ENCODE data around the gene BICD2. TPM values are rescaled to one million over a fixed set of nuclear protein-coding genes. Genes with fewer than 3 reads are reported as not detected.

The BICD2 gene
- total RNA-seq, 4 donors from 2014 or later: 42.3 to 75.3 (median 51.8) TPM

DNA sequence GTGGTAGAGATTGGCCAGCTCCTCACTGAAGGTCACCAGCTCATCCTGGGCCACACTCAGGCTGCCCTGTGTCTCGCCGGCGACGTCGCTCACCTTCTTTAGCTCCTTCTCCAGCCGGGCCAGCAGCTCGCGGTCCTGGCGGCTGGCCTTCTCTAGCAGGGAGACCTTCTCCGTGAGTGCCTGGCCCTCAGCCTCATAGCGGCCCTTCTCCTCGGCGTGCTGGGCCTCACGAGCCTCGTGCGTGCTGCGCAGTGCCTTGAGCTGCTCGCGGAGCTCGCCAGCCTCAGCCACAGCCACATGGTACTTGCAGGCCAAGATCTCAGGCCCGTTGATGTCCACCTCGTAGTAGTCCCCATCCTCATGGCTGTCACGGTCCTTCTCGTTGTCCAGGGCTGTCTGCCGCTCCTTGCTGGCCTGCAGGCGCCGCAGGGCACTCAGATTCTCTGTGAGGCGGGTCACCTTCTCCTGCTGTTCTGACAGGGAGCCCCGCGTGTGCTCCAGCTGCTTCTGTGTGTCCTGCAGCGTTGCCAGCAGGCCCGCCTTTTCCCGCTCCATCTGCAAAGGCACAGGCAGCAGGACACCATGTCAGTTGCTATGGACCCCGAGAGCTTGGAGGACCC is 45.5 kb downstream of the BICD2 start:
- Histone ChIP-seq H3K4me3 (no peak overlapping the region), H3K27me3 (no peaks in the 10 kb centered on the region), H3K27ac (no peak overlapping the region), H3K9me3 (no peaks in the 10 kb centered on the region), H3K36me3 (peaks cover 0 to 93% of the 10 kb centered on the region in 2 donors), H3K4me1 (peaks cover 0 to 25% (median 0%) of the 10 kb centered on the region in 3 donors)
- TF ChIP-seq, protein P1, sequence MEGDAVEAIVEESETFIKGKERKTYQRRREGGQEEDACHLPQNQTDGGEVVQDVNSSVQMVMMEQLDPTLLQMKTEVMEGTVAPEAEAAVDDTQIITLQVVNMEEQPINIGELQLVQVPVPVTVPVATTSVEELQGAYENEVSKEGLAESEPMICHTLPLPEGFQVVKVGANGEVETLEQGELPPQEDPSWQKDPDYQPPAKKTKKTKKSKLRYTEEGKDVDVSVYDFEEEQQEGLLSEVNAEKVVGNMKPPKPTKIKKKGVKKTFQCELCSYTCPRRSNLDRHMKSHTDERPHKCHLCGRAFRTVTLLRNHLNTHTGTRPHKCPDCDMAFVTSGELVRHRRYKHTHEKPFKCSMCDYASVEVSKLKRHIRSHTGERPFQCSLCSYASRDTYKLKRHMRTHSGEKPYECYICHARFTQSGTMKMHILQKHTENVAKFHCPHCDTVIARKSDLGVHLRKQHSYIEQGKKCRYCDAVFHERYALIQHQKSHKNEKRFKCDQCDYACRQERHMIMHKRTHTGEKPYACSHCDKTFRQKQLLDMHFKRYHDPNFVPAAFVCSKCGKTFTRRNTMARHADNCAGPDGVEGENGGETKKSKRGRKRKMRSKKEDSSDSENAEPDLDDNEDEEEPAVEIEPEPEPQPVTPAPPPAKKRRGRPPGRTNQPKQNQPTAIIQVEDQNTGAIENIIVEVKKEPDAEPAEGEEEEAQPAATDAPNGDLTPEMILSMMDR (IDR thresholded peaks at IDR 0.05): no peak
- no peak for TF ChIP-seq EP300 (IDR thresholded peaks at IDR 0.05)
- TF ChIP-seq POLR2A (IDR thresholded peaks at IDR 0.05): no peak
- no peak for TF ChIP-seq POLR2AphosphoS5 (IDR thresholded peaks at IDR 0.05)
- no peak for ATAC-seq
- 100% methylated on average over 6 of the region's 34 CpGs; no CpG with 5 or more reads in 1 of the 2 donors for WGBS, 2 donors (ENCODE audit: low coverage in 1 of 2)

DNA sequence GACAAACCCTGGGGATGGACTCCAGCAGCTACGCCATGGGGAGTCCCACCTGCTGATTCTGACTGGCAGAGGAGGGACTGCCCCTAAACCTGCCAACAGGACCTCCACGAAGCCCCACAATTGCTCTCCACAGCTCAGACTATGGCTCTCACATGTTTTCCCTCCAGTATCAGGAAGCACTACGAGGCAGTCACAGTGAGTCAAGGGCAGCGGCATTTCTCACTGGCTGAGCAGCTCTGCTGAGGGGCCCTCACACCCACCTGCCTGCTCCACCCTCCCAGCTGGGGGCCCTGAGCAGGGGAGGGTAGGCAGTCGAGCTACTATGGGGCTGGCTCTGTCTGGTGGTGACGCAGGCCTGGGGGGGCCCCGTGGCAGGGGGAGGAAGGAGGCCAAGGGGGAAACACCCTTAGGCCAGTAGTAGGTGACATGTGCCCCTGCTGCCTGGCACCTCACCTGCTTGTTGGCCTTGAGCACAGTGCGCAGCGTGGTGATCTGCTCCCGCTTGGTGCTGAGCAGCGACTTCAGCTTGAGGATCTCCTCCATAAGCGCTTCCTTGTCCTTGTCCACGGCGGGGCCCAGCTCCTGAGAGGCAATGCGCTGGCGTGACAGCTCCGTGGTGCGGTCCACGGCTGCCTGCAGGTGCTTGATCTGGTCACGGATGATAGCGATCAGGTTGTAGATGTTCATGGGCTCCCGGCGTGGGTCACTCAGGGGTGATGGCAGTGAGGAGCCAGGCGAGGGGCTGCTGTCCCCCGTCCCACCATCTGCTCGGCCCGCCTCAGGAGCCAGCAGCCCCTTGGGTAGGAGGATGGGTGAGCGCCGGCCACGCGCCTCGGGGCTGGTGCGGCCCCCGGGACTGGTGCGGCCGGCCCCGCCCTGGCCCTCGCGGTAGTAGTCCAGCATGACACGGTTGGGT is 46.3 kb downstream of the BICD2 start:
- H3K9me3 ChIP-seq: no peaks in the 10 kb centered on the region
- no peak for ATAC-seq
- no peaks in the 10 kb centered on the region for H3K27me3 ChIP-seq
- peaks cover 0 to 100% of the 10 kb centered on the region in 2 donors for H3K36me3 ChIP-seq
- no peak overlapping the region for H3K4me3 ChIP-seq
- no peak overlapping the region for H3K27ac ChIP-seq
- peaks cover 0 to 24% (median 0%) of the 10 kb centered on the region in 3 donors for H3K4me1 ChIP-seq
- TF ChIP-seq, protein P1 (IDR thresholded peaks at IDR 0.05): no peak
- TF ChIP-seq EP300 (IDR thresholded peaks at IDR 0.05): no peak
- TF ChIP-seq POLR2A (IDR thresholded peaks at IDR 0.05): no peak
- no peak for TF ChIP-seq POLR2AphosphoS5 (IDR thresholded peaks at IDR 0.05)
- WGBS, 2 donors (ENCODE audit: low coverage in 1 of 2): 90 to 93% methylated on average over 3 to 4 of the region's 40 CpGs

DNA sequence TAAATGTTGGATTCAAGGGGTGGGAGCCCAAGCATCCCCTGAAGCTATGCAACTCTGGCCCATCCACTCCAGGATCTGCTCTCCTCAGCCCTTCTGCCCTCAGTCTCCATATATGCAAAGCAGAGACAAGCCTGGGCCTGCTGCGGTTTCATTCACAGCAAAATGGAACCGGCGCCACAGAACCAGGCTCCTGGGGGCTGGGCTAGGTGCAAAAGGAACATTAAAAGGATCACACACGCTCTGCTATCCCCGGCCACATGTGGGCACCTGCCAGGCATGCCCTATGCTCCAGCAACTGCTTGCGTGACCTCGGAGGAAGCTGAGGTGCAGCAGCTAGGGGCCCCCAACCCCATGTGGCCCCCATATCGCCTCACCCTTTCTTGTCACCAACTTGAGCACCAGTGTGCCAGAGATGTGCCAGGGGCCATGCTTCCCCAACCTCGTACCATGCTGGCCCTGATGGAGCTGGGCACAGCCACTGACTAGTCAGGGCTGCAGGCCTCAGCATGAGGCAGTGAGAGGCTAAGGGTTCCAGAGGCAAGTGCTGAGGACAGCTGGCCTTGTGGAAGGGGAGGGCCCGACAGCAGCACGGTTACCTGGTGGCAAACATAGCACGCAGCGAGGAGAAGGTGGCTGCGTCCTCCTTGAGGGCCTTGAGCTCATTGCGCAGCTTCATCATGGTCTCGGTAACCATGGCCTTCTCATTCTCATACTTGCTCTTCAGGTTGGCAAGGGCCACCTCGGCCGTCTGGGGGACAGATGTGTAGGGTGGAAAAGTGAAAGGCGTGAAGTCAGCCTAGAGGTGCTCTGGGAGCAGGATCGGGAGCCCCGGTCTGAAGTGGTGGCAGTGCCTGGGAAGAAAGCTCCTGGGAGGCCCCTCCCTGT is 47.2 kb downstream of the BICD2 start:
- H3K4me1 ChIP-seq: peaks cover 0 to 18% (median 0%) of the 10 kb centered on the region in 3 donors
- H3K9me3 ChIP-seq: no peaks in the 10 kb centered on the region
- no CpG with 5 or more reads among the region's 21 CpGs for WGBS, 2 donors (ENCODE audit: low coverage in 1 of 2)
- no peaks in the 10 kb centered on the region for H3K27me3 ChIP-seq
- TF ChIP-seq, protein P1 (IDR thresholded peaks at IDR 0.05): no peak
- TF ChIP-seq POLR2AphosphoS5 (IDR thresholded peaks at IDR 0.05) (no peak), POLR2A (IDR thresholded peaks at IDR 0.05) (no peak), EP300 (IDR thresholded peaks at IDR 0.05) (no peak)
- H3K4me3 ChIP-seq: no peak overlapping the region
- no peak overlapping the region for H3K27ac ChIP-seq
- H3K36me3 ChIP-seq: peaks cover 0 to 100% of the 10 kb centered on the region in 2 donors
- no peak for ATAC-seq

DNA sequence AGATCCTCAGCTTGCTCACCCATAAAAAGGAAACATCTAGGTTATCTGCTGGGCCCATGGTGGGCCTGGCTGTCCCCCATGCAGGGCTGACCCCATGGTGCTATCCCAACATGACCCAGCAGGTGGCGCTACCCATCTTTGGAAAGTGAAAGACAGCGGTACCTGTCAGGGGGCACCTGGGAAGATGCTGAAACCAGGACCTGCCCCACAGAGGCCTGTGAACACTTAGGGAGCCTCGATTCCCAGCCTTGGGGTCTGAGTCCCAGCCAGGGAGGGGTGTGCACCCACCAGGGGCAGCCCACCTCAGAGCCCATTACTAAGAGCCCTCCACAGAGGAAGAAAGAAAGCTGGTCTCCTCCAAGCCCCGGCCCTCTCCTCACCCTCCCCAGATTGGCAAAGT is 48.1 kb downstream of the BICD2 start:
- Histone ChIP-seq H3K4me3 (no peak overlapping the region), H3K4me1 (peaks cover 0 to 18% (median 0%) of the 10 kb centered on the region in 3 donors), H3K27ac (peak overlapping the region in 1 of 4 donors; percentile 25), H3K9me3 (no peaks in the 10 kb centered on the region), H3K36me3 (peaks cover 0 to 100% of the 10 kb centered on the region in 2 donors), H3K27me3 (no peaks in the 10 kb centered on the region)
- no peak for TF ChIP-seq POLR2A (IDR thresholded peaks at IDR 0.05)
- TF ChIP-seq, protein P1 (IDR thresholded peaks at IDR 0.05): peak in 3 of 4 experiments; percentile 83 to 94 (median 86)
- WGBS, 2 donors (ENCODE audit: low coverage in 1 of 2): no CpG with 5 or more reads among the region's 4 CpGs
- ATAC-seq: peak; percentile 40
